ENCODE data around the gene FABP1.

Gene FABP1

GRCh38 chr2:88136817-88137216 is 9.0 kb upstream of the FABP1 start:
- no peak for DNase-seq (ENCODE audit: low read depth)

- no peak for DNase-seq (ENCODE audit: low read depth)
These were observed 6.0 kb upstream of the FABP1 start for GRCh38 chr2:88133875-88134274.

DNA sequence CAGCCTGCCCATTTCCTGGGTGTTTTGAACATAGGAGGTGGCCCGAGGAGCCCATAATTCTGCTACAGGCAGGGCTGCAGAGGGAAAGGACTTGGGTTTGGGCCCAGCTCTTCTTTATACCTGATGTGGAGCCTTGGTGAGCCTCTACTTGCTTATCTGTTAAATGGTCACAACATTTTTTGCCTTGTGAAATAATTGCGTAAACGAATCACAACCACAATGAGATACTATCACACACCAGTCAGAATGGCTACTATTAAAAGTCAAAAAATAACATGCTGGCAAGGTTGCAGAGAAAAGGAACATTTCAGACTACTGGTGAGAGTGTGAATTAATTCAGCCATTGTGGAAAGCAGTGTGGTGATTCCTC is 4.1 kb upstream of the FABP1 start:
- DNase-seq (ENCODE audit: low read depth): no peak

- DNase-seq (ENCODE audit: low read depth): no peak
These were observed 3.5 kb upstream of the FABP1 start for GRCh38 chr2:88131201-88131998.

DNA sequence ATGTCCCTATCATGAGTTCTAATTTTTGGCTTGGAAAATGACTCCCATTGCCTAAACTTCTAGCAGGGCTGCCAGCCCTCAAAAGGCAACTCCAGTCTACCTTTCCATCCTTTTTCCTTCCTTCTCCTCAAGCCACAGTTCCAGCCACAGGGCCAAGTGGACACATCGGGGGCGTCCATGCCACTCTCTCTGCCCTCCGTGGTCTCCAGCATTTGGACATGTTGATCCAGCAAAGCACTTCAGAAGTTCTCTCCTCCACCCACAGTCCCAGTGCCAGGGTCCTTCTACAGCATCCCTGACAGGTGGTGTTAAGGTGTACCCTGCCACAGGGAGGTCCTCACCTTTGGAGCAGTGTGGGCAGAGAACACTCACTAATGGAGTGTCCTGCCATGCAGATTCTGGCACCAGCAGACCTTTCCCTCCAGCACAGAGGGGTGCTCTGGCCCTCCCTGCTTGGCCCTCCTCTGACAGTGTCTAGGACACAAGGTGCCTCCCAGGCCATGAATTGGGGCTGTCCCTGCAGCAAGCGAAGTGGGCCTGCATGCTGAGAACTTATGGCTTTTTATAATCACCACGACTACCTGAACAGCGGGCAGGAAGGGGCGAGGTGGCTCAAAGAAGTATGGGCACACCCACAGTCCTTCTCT is 1.6 kb upstream of the FABP1 start:
- DNase-seq (ENCODE audit: low read depth): no peak

DNA sequence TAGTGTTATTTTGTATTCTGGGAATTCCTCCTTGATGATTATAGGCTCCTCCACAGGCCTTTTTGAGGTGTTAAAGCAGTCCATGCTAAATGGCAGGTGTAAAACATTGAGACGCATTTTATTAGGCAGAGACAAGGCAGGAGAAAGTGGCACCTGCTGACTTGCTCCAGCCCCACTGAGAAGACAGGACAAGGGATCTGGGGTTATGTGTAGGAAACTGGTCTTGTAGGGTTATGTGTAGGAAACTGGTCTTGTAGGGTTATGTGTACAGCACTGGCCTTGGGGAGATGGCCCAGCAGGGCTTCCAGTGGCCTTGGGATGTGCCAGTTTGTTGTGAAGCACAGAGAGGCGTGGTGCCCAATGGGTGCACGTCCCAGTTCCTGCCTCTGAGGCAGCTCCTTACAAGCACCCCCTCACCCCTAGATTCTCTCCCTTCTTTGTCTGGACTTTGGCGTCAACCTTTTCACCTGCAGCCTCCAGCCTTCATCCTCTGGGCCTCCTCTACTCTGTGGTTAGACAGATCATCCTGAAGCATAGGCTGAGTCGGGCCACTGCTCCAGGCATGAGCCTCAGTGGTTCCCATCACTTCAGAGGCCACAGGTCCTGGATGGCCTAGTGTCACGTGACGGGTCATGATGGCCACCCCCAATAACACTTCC is 921 bp upstream of the FABP1 start:
- no peak for DNase-seq (ENCODE audit: low read depth)

GRCh38 chr2:88127638-88127887 is 299 bp downstream of the FABP1 start:
- no peak for DNase-seq (ENCODE audit: low read depth)

DNA sequence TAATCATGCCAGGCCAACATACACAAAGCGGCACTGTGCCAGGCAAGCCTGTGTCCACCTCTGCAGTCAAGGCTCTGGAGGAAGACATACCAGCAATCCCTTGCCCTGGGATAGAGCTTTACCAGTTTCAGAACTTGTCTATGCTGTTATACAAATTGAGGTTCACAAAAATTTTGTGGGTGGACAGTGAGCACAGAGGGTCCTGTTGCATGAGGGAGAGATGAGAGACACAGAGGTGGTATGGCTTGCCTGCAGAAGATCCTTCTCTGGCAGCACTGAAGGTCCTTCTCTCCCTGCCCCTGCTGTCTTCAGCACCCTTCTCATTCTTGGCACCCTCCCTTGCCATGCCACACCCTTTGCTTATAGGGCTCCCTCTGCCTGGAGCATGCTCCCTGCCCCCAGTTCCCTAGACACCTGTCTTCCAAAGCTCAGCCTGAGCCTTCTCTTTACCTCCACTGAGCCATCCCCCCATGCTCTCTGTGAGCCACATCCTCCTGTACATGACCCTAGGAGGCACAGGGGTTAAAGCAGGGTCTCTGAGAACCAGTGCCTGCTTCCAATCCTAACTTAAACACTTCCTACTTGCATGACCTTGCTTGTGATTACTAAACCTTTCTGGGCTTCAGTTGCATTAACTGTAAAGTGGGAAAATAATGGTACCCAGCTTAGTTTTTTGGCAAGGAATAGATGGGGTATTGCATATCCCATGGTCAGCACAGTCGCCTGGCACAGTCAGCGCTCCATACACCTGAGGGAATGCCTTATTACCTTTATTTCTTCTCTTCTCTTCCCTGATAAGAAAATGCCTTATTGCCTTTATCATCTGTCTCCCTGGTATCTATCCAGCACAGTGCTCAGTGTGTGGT is 857 bp downstream of the FABP1 start:
- no peak for DNase-seq (ENCODE audit: low read depth)

- no peak for DNase-seq (ENCODE audit: low read depth)
These were observed 1.7 kb downstream of the FABP1 start for GRCh38 chr2:88125924-88126771.

DNA sequence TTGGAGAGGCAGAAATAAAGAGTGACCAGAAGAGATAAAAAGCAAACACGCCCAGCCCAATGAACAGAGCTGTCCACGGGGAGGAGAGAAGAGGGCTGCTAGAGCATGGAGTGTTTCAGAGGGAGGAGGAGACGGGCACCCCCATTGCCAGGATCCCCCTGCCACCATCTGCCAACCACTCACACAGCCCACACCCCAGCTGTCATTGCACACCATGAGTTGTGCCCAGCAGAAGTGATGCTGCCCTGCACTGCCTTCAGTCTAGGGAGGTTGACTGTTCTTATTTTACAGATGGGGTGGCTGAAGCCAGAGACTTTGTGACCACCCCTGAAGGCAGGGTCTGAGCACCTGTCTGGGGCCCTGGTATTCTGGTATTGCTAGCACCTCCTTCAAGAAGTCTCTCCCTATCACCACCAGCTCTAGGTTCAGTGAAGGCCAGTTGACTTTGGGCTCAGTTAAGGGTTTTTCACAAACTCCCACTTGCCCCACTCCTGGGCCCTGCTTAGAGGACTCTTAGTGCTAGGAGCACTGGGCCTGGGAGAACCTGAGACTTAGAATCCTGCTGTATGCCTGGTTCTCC is 2.4 kb downstream of the FABP1 start:
- no peak for DNase-seq (ENCODE audit: low read depth)

DNA sequence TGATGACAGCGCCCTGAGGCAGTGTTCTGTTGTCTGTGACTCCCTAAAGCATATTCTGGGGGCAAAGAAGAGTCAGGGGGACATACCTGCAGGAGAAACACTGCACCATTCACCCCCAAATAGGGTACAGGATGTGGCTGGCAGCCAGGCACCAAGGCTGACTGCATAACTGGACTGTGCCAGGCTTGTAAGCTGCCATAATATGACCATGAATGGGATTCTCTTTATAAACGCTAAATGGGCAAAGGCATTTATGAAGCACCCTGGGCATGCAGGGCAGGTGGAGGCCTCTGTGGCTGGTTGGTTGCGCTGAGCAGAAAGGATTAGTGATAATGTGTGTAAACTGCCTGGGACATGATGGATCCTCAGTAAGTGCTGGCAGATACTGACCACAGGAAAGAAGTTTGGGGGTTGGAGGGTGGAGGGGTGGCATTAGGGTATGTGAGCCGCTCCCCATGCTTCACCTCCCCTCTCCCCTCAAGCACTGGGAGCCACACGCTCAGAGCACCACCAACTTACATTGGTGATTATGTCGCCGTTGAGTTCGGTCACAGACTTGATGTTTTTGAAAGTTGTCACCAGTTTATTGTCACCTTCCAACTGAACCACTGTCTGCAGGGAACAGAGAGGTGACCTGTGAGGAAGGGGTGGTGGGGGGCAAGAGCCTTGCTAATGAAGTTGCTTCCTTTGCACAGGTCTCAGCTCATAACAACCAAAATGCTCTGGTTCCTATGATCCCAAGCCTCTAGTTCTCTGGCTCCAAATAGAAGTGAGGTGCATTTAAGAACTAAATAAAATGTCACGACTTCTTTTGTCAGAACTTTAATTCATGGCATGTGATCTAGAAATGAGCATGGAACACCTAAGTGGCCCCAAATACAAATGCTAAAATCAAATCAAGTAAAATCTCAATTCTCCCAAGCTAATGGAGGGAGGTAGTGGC is 3.6 kb downstream of the FABP1 start:
- DNase-seq (ENCODE audit: low read depth): no peak

GRCh38 chr2:88123164-88123974 is 4.5 kb downstream of the FABP1 start:
- DNase-seq (ENCODE audit: low read depth): no peak

DNA sequence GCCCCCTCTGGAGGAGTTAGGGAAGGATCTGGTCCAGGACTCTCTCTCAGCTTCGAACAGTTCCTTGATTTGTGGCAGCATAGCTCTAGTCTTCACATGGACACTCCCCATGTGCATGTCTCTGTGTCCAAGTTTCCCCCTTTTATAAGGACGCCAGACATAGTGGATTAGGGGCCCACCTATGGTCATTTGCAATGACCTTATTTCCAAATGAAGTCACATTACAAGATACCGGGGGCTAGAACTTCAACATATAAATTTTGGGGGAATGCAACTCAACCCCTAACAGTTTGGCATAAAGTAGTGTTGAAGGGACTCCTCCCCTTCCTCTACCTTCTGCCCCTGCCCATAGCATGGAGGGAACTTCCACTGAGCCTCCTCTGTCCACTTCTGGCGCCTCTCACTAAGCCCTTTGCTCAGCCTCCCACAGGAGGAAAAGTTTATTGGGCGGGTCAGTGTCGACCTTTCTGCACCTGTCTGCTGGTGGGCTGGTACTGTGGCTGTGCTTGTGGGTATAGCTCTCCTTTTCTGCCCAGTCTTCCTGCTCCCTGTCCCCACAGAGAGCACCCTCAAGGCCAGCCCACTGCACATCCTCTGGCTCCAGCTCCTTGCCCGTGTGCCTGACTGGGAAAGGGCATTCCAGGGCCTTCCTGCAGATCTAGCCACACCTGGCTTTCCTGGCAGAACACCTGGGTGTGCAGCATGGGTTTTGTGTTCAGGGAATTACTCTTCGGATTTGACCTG is 5.5 kb downstream of the FABP1 start:
- no peak for DNase-seq (ENCODE audit: low read depth)

- no peak for DNase-seq (ENCODE audit: low read depth)
These were observed 6.2 kb downstream of the FABP1 start for GRCh38 chr2:88121678-88122077.

- no peak for DNase-seq (ENCODE audit: low read depth)
These were observed 9.9 kb downstream of the FABP1 start for GRCh38 chr2:88117973-88118372.

GRCh38 chr2:88116669-88117432 is 11.0 kb downstream of the FABP1 start:
- no peak for DNase-seq (ENCODE audit: low read depth)

GRCh38 chr2:88115825-88116518 is 11.9 kb downstream of the FABP1 start:
- DNase-seq (ENCODE audit: low read depth): no peak

Data from stimulated activated CD8-positive, alpha-beta memory T cell treated with anti-CD3 and anti-CD28 coated beads, Interleukin-12 subunit alpha, Interleukin-12 subunit beta, amount 100 ng/mL, for 1 hour (primary cell).